Heart right ventricle (tissue), 16 donors: Measurements from ENCODE around the gene CDC7. TPM values are rescaled to one million over a fixed set of nuclear protein-coding genes. Genes with fewer than 3 reads are reported as not detected.
A peak's percentile ranks its signal among the peaks of the same experiment; 100 is the strongest.

Experiments
- ATAC-seq, 8 donors: fragments of 200-7000 bp; cut with Tn5 transposase; one replicate each; pipeline ENCODE4 v1.9.1; 2020; ENCODE audit warnings: mild to moderate bottlenecking in 8 of 8, moderate library complexity in 8 of 8, moderate number of reproducible peaks in 1 of 8
- DNase-seq, 2 donors: peaks; one replicate each; pipeline ENCODE4 v3.0.0-alpha.2; 2020
- H3K27ac ChIP-seq, 10 donors: fragments of 200-600 bp; sonication (generic) in 2 of 10; one replicate each; pipeline versions ENCODE4 v1.5.0 to v1.8.0; 2020 to 2022; ENCODE audit warnings: mild to moderate bottlenecking in 3 of 10
- H3K27me3 ChIP-seq, 7 donors: fragments of 200-600 bp; one replicate each; pipeline ENCODE4 v1.8.0; 2021 to 2022; ENCODE audit warnings: mild to moderate bottlenecking in 2 of 7
- H3K36me3 ChIP-seq, 9 donors: fragments of 200-600 bp; sonication (generic) in 1 of 9; one replicate each; pipeline versions ENCODE4 v1.5.0 to v1.8.0; 2020 to 2022; ENCODE audit warnings: mild to moderate bottlenecking in 2 of 9
- H3K4me1 ChIP-seq, 9 donors: fragments of 200-600 bp; sonication (generic) in 1 of 9; one replicate each; pipeline versions ENCODE4 v1.5.0 to v1.8.0; 2020 to 2022; ENCODE audit warnings: mild to moderate bottlenecking in 4 of 9
- H3K4me3 ChIP-seq, 10 donors: fragments of 200-600 bp; sonication (generic) in 2 of 10; one replicate each; pipeline versions ENCODE4 v1.5.0 to v1.8.0; 2020 to 2022; ENCODE audit warnings: mild to moderate bottlenecking in 7 of 10, moderate library complexity in 2 of 10
- H3K9me3 ChIP-seq, 11 donors: fragments of 200-600 bp in 10 of 11; sonication (generic) in 2 of 11; one replicate each; pipeline versions ENCODE4 v1.5.0 to v1.8.0; 2013 to 2022; ENCODE audit warnings: mild to moderate bottlenecking in 2 of 11, control low read depth in 1 of 11, moderate library complexity in 1 of 11
- WGBS, 2 donors: extraction: QIAGEN DNeasy Blood & Tissue Kit; methylation state at CpG; one replicate each; pipeline ENCODE4 v1.1.7; 2013; ENCODE audit warnings: inconsistent platforms in 1 of 2; 5-methylcytosine and 5-hydroxymethylcytosine counted together
- intact Hi-C, 10 donors: fragments of 100-400 bp; cut with DNase I; formaldehyde crosslinking; loops; one replicate each; pipeline versions ENCODE4 v1.11.1 to v1.14.2; 2022
- polyA plus RNA-seq, 2 donors: library from polyadenylated mRNA; stranded (reverse); fragments of 200-250 nt; gene quantifications; one replicate each; pipeline ENCODE4 v1.2.3, GENCODE V29; 2013
- total RNA-seq, 10 donors: library from RNA; stranded (reverse); fragmentation: NEBNext Ultra II Directional in 3 of 10; extraction: Animal tissue kit (Norgen Biotek cat#: 25700) in 3 of 10; gene quantifications; one replicate each; pipeline versions ENCODE4 v1.2.1 to v1.2.4, GENCODE V29; 2021 to 2023
- TF ChIP-seq, protein P1 (sequence below), 9 donors: fragments of 200-600 bp; sonication (generic) in 2 of 9; IDR thresholded peaks; one replicate each; pipeline versions ENCODE4 v1.5.0 to v1.8.0; 2021 to 2022; ENCODE audit warnings: antibody characterized with exemption in 9 of 9, mild to moderate bottlenecking in 5 of 9, moderate library complexity in 1 of 9
- donor health status: Arrhythmogenic right ventricular cardiomyopathy.
- donor health status: ischemic (EF 13 %, LVEDD 7.1; RV severe dilation, severe dysfunction).
- donor health status: healthy with polysubstance abuse.
- donor health status: DM: no; HTN: yes; CAD: no.
- donor health status: DM: no; HTN: no; CAD: no.
- donor health status: ischemic (EF 25% LVEDD 6.9; RV normal size, moderate dysfunction).
- donor health status: ischemic (EF 25% LVEDD 5.7; RV mildly dilated, moderate dysfunction).
- donor health status: healthy.
- donor health status: DM: yes; HTN: yes; CAD: no.
- donor health status: Ischemic cardiomyopathy.
- donor health status: ischemic (EF 35%, LVEDD 5.7; RV mildly dilated, moderate dysfunction).
- donor health status: nonischemic (EF 11% LVEDD 7.7; RV severe dilation, severe dysfunction).
- donor health status: DM: yes; HTN: yes; CAD: no.
- donor health status: PGD.
- donor health status: ischemic (EF 29% LVEDD 5.4; RV normal size, mild dysfunction).
- donor health status: nonischemic (EF 23%, LVEDD 6.1; RV moderate dilation, normal function).

The CDC7 gene
- total and polyA plus RNA-seq, 12 donors: 0.26 to 4.0 (median 0.79) TPM

DNA sequence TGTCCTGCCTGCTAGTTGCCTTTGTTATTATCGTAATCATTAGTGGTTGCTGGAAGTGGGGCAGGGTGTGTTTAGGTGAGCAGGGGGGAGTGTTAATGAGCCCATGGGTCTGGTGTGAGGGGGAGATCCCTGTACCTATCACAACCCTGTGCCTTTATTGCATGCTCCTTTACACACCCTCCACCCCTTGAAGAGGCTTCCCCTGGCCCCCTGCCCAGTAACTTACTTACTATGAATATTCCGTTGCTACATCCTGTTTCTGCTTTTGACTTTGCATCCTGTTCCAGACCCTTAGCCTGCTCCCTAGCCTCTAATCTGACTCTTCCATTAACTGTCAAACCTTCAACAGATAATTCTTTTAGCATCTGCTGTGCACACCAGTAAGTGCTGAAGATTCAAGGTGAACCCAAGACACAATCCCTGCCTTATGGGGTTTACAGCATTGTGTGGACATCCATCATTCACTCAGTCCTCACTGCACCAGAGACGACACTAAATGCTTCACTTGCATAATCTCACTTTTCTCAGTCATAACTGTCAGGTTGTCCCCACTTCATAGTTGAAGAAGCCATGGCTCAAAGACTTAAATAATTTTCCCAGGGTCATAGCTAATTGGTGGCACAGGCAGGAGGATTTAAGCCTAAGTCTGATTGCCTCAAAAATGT, 47.9 kb downstream of the CDC7 start:
- intact Hi-C loops: no loop called here

DNA sequence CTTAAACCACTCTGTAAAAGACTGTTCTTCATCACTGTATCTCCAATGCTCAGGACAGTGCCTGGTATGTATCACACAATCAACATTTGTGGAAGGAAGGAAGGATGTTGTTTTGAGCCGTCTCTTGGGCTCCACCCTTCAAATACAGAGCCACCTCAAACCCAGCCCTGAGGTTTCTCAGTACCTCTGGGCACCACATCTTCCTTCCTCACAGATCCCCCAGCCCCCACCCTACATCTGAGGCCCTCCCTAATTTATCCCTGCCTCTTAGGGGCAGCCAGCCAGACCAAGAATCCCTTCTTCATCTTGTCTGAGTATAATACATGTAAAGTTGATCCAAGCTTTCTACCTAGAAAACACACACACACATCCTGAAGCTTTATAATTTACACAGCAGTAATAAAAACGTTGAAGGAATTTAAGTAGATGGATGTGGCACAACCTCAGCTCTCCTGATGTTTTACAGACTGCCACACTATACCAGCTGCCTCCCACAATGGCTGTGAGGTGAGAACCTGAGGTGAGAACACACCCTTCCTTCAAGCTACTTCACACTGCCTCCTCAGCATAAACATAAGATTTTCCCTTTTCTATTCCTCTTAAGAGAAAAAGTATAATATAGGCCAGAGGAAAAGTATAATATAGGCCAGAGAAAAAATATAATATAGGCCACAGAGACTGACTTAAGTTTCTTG, 48.5 kb downstream of the CDC7 start:
- Histone ChIP-seq H3K4me1 (peaks cover 0 to 35% (median 0%) of the 10 kb centered on the region in 9 donors), H3K36me3 (no peaks in the 10 kb centered on the region), H3K4me3 (no peak overlapping the region), H3K27me3 (peaks cover 0 to 11% (median 0%) of the 10 kb centered on the region in 7 donors), H3K9me3 (no peaks in the 10 kb centered on the region), H3K27ac (peak overlapping the region in 1 of 10 donors; percentile 75)
- DNase-seq: no peak
- TF ChIP-seq, protein P1, sequence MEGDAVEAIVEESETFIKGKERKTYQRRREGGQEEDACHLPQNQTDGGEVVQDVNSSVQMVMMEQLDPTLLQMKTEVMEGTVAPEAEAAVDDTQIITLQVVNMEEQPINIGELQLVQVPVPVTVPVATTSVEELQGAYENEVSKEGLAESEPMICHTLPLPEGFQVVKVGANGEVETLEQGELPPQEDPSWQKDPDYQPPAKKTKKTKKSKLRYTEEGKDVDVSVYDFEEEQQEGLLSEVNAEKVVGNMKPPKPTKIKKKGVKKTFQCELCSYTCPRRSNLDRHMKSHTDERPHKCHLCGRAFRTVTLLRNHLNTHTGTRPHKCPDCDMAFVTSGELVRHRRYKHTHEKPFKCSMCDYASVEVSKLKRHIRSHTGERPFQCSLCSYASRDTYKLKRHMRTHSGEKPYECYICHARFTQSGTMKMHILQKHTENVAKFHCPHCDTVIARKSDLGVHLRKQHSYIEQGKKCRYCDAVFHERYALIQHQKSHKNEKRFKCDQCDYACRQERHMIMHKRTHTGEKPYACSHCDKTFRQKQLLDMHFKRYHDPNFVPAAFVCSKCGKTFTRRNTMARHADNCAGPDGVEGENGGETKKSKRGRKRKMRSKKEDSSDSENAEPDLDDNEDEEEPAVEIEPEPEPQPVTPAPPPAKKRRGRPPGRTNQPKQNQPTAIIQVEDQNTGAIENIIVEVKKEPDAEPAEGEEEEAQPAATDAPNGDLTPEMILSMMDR (IDR thresholded peaks at IDR 0.05): no peak
- no peak for ATAC-seq
- 37 to 49% methylated on average over 2 of the region's 2 CpGs for WGBS, 2 donors
- intact Hi-C loops: no loop called here

More for the DNA sequence above, 47.9 kb downstream of the CDC7 start:
- peak in 1 of 8 donors; percentile 52 for ATAC-seq
- Histone ChIP-seq H3K4me1 (peaks cover 0 to 34% (median 0%) of the 10 kb centered on the region in 9 donors), H3K36me3 (no peaks in the 10 kb centered on the region), H3K27me3 (peaks cover 0 to 11% (median 0%) of the 10 kb centered on the region in 7 donors), H3K27ac (peak overlapping the region in 1 of 10 donors; percentile 75), H3K4me3 (no peak overlapping the region), H3K9me3 (no peaks in the 10 kb centered on the region)
- TF ChIP-seq, protein P1 (IDR thresholded peaks at IDR 0.05): no peak
- 62 to 63% methylated on average over 3 of the region's 3 CpGs for WGBS, 2 donors
- DNase-seq: no peak

DNA sequence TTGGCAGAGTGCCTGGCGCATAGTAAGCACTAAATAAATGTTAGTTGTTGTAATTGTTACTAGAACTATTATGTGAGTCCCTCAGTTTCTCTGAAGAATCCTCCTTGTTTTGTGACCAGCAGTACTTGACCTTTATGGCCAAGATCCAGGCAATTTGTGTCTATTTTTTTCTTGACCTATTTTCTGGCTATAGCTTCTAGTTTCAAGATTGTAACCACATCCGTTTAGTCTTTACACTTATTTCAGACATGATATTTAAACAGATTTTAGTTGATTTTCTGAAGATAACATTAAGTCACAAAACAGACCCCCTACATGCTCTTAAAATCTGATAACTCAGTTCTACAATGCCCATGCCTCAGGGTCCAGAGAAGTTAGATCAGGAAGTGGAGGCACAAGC, 50.3 kb downstream of the CDC7 start:
- peak overlapping the region in 1 of 10 donors; percentile 75 for H3K27ac ChIP-seq
- peaks cover 0 to 52% (median 0%) of the 10 kb centered on the region in 9 donors for H3K4me1 ChIP-seq
- H3K36me3 ChIP-seq: no peaks in the 10 kb centered on the region
- no peak for ATAC-seq
- DNase-seq: no peak
- 83 to 94% methylated on average over 2 of the region's 2 CpGs for WGBS, 2 donors
- intact Hi-C loops: loop anchor here in 1 of 10 donors (10.0 kb wide), 1 partner anchor 334 kb away; the partner anchor contains the start of gene TGFBR3
- H3K9me3 ChIP-seq: no peaks in the 10 kb centered on the region
- TF ChIP-seq, protein P1 (IDR thresholded peaks at IDR 0.05): no peak
- no peak overlapping the region for H3K4me3 ChIP-seq
- peaks cover 0 to 8% (median 0%) of the 10 kb centered on the region in 7 donors for H3K27me3 ChIP-seq

DNA sequence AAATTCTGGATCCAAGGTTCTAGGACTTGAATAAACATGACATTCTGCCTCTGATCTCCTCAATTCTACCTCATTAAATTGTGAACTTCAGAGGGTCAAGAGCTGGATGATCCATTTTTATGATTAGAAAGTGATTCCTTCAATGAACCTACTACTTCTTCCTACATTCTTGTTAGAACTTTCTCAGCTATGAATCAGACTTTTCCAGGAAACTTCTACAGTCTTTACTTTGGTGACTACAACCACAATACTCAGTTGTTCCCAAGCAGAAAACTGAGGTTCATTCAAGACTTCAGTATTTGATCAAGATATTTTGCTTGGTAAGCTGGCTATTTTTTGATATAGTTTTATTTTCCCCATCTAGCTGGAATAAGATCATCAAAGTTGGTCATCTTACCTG, 51.4 kb downstream of the CDC7 start:
- intact Hi-C loops: loop anchor here in 1 of 10 donors (10.0 kb wide), 1 partner anchor 333 kb away; the partner anchor contains the start of gene TGFBR3
- H3K27me3 ChIP-seq: peaks cover 0 to 5% (median 0%) of the 10 kb centered on the region in 7 donors
- TF ChIP-seq, protein P1 (IDR thresholded peaks at IDR 0.05): no peak
- peak overlapping the region in 1 of 10 donors; percentile 49 for H3K27ac ChIP-seq
- no peaks in the 10 kb centered on the region for H3K9me3 ChIP-seq
- H3K4me1 ChIP-seq: peaks cover 0 to 64% (median 0%) of the 10 kb centered on the region in 9 donors
- no peak overlapping the region for H3K4me3 ChIP-seq
- H3K36me3 ChIP-seq: no peaks in the 10 kb centered on the region
- DNase-seq: no peak
- no peak for ATAC-seq
